GM11168 (cell line): ENCODE data around the gene ULK1.
"Not testable (repeated sequence)": the region's sequence is repeated elsewhere in the genome, so short reads cannot be mapped to it uniquely, and the experiment has no call there.

Experiments
- in situ Hi-C: fragments of 300-500 bp; cut with MboI; formaldehyde crosslinking; loops from one replicate; pipeline ENCODE4 v1.12.0; 2022; ENCODE audit warnings: low sequenced_read_pairs; ENCODE audit not compliant: unreplicated experiment

The ULK1 gene

GRCh38 chr12:131861261-131862083 is 33.0 kb upstream of the ULK1 start:
- in situ Hi-C loops, result no loop called here

- in situ Hi-C loops, result no loop called here
Measured at GRCh38 chr12:131862084-131862441, 32.4 kb upstream of the ULK1 start.

- in situ Hi-C loops, result no loop called here
Measured at GRCh38 chr12:131862600-131862993, 31.8 kb upstream of the ULK1 start.

GRCh38 chr12:131862994-131863710 is 31.3 kb upstream of the ULK1 start:
- in situ Hi-C loops, result no loop called here

GRCh38 chr12:131863711-131864396 is 30.6 kb upstream of the ULK1 start:
- in situ Hi-C loops, result no loop called here

- in situ Hi-C loops, result no loop called here
Measured at GRCh38 chr12:131864469-131864868, 30.0 kb upstream of the ULK1 start.

DNA sequence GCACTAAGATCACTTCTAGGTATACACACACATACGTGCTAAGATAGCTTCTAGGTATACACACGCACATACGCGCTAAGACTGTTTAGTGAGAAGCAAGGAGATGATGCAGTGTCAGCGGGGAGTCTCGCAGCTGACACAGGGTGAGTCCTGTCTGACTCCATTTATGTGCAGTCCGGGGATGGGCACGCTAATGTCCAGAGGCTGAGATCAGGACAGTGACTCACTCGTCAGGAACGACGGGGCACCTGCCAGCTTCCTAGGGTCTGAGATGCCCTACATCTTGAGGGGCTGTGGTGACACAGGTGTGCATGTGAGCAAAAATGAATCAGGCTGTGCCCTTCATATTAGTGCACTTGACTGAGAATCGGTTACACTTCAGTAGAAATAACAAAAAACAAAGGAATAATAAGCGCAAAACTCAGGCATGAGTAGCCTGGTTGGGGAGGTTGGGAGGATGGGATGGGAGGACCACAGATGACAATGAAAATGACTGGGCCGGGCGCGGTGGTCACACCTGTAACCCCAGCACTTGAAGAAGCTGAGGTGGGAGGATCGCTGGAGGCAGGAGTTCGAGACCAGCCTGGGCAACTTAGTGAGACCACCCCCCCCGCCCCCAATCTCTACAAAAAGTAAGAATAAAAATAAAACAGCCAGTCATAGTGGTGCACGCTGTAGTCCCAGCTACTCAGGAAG is 29.1 kb upstream of the ULK1 start:
- in situ Hi-C loops, result no loop called here

DNA sequence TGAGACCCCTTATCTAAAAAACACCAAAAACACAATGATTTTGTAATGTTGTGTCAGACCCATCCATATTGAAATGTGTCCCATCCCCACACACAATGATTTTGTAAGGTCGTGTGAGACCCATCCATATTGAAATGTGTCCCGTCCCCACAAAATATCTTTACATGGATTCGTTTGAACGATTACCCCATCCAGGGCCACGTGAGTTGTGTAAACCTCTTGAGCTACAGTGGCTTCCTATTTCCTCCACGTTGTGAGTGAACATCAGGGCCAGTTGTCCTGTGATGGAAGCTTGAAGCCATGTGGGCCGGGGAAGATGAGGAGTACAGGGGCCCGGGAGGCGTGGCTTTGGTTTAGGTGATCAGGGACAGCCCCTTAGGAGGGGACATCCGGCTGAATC is 27.0 kb upstream of the ULK1 start:
- in situ Hi-C loops, result no loop called here

- in situ Hi-C loops, result no loop called here
Measured at GRCh38 chr12:131867891-131868675, 26.3 kb upstream of the ULK1 start.

- in situ Hi-C loops, result no loop called here
Measured at GRCh38 chr12:131869871-131870418, 24.5 kb upstream of the ULK1 start.

- in situ Hi-C loops, result no loop called here
Measured at GRCh38 chr12:131871677-131872076, 22.7 kb upstream of the ULK1 start.

DNA sequence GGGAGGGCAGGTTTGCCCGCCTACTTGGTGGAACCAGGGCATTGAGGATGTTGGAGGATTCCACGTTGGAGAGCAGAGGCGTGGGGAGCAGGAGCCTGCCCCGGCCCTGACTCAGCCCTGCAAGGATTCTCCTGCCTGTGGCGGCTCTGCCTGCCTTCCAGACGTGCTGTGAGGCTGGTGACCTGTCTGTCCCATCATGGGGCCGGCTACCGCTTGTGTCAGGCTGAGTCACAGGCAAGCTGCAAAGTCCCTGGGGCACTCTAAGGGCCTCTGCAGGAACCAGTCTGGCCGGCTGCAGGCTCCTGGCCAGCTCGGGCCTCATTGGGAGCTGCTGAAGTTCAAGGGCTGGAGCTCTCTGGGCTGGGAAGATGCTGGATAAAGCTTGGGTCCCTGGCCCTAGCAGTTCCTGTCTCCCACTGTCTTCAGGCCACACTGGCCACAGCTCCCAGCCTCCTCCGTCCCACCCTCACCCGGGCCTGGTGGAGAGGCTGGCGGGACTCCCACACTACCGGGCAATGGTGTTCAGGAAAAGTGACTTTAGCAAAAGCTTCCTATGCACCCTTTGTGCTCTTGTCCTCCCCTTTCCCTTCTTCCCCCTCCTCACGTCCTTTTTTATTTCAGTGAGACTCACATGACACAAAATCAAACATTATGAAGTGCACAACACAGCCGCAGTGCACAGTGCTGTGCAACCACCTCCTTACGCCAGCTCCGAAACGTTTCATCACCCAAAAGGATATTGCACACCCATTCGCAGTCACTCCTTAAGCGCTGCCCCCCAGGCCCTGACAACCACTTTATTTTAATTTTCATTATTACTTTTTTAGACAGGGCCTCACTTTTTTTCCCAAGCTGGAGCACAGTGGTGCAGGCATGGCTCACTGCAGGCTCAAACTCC is 22.0 kb upstream of the ULK1 start:
- in situ Hi-C loops, result no loop called here

- in situ Hi-C loops, result no loop called here
Measured at GRCh38 chr12:131873293-131873692, 21.1 kb upstream of the ULK1 start.

DNA sequence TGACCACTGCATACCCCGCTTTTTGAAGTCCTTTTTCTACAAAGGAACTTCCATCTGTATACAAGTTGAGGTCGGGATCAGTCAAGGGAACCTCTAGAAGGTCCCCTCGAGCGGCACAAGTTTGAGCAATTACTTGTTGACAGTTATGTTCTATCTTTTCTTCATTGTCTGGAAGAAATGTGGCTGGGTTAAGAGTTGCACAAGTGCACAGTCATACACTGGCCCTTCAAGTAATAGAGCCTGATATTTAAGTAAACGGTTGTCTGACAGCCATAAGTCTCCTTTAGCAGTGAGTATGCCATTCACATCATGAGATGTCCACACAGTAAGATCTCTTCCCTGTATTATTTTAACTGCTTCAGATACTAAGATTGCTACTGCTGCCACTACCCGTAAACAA is 19.4 kb upstream of the ULK1 start:
- in situ Hi-C loops, result not testable (repeated sequence)

DNA sequence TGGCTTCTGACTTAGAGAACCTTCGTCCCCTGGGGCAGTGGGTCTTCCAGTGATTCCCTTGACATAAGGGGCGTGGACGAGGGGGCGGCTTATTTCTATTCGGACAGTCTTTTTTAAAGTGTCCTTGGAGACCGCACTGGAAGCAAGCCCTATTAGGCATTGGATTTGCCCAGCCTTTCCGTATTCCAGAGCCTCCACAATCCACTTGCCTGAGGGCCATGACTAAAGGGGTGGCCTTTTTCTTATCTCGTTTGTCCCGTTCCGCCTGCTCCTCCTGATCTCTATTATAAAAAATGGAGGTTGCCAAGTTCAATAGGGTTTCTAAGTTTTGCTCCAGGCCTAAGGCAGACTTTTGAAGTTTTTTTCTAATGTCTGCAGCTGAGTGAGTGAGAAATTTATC is 17.2 kb upstream of the ULK1 start:
- in situ Hi-C loops, result not testable (repeated sequence)

DNA sequence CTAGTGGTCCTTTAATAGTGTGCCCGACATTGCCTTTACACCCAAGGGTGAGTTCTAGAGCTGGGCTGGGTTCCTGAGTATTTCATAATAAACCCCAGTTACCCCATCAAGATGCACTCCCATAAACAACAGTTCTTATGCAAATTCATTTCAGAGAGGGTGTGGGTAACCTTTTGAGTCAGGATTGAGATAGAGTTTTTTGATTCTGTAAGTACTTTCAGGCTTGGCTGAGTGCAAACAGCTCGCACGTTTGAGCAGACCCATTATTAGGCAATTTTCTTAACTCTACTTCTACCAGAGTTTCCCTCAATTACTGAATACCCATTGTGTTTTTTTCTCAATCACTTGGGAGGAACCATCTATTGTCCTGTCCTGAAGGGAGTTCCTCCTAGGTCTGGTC is 16.0 kb upstream of the ULK1 start:
- in situ Hi-C loops, result not testable (repeated sequence)

DNA sequence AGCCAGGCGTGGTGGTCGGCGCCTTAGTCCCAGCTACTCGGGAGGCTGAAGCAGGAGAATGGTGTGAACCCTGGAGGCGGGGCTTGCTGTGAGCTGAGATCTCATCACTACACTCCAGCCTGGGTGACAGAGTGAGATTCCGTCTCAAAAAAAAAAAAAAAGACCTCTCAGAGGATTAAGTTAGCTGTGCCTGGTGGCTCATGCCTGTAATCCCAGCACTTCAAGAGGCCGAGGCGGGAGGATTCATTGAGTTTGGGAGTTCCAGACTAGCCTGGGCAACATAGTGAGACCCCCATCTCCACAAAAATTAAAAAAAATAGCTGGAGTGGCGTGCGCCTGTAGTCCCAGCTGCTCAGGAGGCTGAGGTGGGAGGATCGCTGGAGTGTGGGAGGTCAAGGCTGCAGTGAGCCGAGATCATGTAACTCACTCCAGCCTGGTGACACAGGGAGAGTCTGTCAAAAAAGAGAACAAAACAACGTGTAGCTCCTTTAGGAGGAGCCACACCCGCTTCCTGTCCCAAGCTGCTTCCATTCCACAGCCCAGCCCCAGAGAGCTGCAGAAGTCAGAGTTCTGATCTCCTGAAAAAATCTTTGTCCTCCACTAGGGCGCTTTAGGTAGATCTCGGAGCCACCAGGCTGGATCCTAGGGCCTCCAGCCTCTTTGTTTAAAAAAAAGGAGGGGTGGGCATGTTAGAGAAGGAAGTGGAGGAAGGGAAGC is 11.5 kb upstream of the ULK1 start:
- in situ Hi-C loops, result no loop called here

- in situ Hi-C loops, result no loop called here
Measured at GRCh38 chr12:131883521-131883900, 10.9 kb upstream of the ULK1 start.
